ENCODE results near the gene CNNM3.
A peak's percentile ranks its signal among the peaks of the same experiment; 100 is the strongest.
"Not testable (repeated sequence)": the region's sequence is repeated elsewhere in the genome, so short reads cannot be mapped to it uniquely, and the experiment has no call there.

CNNM3 gene

DNA sequence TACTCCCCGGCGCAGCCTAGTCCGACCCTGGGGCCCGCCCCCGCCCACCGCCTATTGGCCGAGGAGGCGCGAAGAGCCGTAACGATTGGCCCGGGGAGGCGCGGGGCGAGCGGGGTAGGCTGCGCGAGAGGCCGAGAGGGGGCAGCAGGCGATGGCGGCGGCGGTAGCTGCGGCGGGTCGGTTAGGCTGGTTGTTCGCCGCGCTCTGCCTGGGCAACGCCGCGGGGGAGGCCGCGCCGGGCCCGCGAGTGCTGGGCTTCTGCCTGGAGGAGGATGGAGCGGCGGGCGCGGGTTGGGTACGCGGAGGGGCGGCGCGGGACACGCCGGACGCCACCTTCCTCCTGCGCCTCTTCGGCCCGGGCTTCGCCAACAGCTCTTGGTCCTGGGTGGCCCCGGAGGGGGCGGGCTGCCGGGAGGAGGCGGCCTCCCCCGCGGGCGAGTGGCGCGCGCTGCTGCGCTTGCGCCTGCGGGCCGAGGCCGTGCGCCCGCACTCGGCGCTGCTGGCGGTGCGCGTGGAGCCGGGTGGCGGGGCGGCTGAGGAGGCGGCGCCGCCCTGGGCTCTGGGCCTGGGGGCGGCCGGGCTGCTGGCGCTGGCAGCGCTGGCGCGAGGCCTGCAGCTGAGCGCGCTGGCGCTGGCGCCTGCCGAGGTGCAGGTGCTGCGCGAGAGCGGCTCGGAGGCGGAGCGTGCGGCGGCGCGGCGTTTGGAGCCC, at the start of gene CNNM3:
TSS of gene CNNM3 (plus strand) at position 142 of the 709 bp plus-strand sequence. CDS start at position 152, 10 bp downstream.
- DNase-seq: peak; percentile 78

DNA sequence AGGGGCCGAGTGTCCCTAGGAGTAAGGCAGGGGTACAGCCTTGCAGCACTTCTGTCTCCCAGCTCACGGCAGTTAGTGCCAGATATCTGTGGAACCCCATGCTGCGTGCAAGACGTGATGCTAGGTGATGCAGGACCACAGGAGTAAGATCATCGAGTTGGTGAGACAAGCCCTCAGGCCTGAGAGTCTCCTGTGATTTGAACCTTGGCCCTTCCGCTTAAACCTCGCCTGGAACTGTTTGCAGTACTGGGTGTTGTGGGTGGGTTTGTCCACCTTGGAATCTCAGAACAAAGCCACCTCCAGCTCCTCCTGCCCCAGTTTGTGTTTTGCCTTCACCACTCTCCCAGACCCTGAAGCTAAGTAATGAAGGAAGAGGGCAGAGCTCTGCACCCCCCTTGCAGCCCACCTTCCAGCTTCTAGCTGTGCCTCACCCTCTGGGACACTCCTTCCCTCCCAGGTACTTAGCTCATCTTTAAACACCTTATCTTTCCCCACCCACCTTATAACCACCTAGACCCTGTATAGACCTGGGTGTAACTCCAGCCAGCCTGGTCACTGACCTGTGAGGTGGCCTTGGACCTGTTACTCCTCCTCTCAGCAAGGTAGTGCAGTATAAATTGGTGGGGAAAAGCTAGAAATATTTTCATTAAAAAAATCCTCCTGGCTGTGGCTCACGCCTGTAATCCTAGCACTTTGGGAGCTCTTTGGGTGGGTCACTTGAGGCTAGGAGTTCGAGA, 48.8 kb upstream of the CNNM3 start:
- DNase-seq: no peak

DNA sequence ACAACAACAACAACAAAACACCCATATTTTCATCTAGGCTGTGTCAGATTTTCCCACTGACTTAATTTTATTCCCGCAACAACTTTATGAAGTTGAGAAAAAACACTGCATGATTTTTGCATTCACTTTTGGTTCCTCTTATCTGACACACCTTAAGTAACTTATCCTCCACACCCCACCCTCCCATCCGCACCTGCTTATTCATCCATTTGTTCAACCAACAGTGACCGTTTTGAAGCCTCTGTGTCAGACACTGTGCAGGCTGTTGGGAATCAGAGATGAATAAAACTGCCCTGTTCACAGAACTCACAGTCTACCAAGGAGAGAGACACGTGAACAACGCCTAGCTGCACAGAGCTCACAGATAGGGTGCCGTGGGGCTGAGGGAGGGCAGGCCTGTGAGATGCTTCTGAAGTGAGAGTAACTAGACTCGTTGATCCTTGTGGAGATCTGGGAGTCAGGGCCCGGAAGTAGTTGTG, 47.9 kb upstream of the CNNM3 start:
- DNase-seq: no peak

DNA sequence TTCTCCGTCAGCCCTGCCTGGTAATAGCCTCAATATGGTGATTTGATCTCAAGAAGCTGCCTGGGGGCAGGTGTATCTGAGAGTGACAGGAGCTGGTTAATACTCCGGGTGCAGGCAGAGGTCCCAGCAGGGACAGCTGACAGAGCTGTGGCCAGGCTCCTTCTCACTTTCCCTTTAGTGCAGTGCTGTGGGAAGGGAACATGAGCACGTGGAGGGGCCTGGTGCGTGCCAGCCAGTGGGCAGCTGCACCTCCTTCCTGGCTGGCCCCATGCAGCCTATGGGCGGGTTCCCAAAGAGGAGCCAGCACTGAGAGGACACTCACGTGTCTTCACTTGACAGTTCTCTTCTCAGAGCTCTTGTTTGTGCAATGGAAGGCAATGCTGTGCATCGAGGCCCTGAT, 46.3 kb upstream of the CNNM3 start:
- DNase-seq: no peak

DNA sequence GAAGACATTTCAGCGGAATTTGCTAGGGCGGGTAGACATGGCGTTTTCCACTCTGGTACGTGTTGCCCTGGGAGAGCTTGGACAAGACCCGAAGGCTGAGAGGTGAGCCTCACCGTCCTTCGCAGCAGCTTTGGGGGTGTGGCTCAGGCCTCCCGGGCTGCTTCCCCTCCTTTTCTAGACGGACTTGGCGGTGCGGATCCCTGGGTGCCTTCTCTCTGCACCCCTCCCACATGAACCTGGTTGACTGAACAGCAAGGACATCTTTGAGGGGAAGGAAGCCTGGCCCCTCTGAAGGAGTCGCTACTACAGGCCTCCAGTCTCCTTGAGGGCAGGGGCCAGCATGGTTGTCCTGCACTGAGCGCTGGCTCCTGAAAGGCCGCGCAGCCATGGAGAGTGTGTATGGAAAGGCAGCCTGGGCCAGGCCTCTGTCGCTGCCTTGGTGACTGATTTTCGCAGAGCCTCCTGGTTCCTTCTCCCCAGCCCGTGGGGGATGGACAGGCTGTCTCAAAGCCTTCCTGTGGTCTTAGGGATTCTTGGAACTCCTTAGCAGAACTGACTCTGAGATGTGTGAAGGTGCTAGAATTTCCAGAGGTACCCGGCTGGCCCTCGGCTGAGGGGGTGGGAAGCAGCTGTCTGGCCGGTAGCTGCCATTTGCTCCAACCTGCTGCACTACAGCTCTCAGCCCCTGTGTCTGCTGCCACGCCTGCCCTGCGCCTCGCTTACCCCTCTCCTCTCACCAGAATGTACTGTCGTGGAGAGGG, 45.4 kb upstream of the CNNM3 start:
- no peak for DNase-seq

DNA sequence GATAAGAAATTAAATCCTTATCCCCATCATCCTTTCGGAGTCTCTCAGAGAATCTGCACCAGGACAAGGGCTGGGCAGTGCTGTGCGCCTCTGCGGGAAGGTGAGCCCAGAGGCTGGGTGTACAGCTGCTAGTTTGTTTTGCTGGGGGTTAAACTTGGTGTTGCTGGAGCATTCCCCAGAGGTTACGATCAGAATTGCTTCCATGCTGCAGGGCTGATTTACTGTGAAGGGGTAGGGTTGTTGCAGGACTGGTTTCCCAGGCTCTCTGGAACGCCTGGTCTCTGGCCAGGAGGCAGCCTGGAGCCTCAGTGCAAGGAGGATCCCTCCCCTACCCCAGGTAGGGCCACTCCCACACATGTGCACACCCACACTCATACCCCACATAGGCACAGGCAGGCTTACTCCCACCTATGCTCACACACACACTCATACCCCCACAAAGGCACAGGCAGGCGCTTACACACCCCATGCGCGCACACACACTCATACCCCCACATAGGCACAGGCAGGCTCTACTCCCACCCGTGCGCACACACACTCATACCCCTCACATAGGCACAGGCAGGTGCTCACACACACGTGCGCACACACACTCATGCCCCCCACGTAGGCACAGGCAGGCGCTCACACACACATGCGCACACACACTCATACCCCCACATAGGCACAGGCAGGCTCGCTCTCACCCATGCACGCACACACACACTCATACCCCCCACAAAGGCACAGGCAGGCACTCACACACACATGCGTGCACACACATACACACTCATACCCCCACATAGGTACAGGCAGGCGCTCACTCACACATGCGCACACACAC, 44.1 kb upstream of the CNNM3 start:
- no peak for DNase-seq

DNA sequence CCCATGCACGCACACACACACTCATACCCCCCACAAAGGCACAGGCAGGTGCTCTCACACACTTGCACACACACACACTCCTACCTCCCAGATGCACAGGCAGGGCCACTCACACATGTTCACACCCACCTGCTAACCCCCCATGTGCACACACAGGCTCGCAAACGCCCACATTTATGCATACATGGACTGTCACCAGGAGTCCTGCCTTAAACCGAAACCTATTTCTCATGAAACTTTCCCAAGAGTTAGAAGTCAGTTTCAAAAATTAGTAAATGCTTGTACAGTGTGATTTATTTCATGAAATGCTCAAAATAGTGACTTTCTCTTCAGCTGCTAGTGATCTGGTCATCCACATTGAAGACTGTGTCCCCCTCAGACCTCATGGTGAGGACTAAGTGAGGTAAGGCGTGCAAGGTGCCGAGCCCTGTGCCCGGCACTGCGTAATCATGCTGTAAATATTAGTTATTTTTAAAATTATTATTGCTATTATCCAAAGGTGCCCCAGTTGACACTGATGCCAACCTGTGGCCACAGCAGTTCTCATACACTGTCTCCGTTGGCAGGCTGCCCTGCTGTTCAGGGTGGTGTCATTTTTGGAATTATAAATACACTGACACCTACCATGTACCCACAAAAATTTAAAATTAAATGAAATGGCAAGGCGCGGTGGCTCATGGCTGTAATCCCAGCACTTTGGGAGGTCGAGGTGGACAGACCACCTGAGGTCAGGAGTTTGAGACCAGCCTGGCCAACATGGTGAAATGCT, 43.0 kb upstream of the CNNM3 start:
- DNase-seq: no peak

DNA sequence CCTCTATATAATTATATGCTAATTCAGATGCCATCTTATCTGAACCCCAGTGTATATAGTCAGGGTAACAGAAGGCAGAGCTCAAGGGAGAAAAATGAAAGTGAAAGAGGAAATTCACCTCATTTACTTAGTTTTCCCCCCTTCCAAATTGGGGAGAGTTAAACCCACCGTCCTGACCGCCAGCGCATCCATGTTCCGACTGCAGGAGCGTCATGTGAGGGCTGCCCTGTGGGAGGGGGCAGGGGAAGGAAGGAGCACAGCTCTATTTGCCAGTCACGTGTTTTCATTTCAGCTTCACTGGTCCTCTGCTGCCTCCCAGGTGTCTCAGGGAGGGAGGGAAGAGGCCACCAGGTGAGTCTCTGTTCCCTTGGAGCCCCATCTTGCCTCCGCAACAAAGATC, 42.1 kb upstream of the CNNM3 start:
- DNase-seq: no peak

DNA sequence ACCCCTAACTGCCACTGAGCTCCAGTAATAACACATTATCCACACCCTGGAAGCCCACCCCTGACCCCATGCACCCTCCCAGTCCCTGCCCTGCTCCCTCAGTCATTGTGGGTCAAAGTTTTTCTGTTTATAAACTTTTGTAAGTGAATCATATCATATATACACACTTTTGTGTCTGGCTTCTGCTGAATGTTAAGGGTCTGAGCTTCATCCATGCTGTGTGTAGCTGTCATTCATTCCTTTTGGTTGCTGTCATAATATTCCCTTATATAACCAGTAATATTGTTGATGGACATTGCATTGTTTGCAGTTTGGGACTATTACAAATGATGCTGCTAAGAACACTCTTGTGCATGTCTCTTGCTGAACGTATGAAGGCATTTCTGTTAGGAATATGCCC, 40.9 kb upstream of the CNNM3 start:
- DNase-seq: no peak

DNA sequence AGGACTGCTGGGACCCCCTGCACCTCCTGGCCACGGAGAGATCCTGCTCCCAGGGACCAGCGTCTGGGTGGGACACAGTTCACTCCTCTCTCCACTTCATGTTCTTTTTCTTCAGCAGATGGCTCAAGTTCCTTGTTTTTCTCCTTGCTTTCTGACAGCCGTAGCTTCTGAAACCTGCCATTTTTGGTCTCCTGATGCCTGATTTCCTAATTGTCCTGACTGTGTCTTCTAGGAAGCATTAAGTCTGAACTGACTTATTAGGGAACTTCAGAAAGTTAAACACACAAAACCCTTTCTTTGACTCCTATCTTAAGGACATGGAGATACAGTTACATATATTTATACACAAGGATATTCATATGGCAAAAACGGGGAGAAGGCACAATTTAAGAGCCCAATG, 32.7 kb upstream of the CNNM3 start:
- DNase-seq: no peak

DNA sequence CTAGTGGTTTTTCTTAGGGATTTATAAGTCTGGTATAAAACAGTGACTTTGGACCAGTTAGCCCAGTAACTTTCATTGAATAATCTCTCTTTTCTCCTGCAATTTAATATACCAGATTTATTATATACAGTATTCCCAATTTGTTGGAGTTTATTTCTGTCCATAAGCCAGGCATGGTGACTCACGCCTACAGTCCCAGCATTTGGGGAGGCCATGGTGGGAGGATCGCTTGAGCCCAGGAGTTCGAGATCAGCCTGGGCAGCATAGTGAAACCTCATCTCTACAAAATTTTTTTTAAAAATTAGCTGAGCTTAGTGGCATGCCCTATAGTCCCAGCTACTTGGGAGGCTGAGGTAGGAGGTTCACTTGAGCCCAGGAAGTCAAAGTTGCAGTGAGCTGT, 28.7 kb upstream of the CNNM3 start:
- no peak for DNase-seq

DNA sequence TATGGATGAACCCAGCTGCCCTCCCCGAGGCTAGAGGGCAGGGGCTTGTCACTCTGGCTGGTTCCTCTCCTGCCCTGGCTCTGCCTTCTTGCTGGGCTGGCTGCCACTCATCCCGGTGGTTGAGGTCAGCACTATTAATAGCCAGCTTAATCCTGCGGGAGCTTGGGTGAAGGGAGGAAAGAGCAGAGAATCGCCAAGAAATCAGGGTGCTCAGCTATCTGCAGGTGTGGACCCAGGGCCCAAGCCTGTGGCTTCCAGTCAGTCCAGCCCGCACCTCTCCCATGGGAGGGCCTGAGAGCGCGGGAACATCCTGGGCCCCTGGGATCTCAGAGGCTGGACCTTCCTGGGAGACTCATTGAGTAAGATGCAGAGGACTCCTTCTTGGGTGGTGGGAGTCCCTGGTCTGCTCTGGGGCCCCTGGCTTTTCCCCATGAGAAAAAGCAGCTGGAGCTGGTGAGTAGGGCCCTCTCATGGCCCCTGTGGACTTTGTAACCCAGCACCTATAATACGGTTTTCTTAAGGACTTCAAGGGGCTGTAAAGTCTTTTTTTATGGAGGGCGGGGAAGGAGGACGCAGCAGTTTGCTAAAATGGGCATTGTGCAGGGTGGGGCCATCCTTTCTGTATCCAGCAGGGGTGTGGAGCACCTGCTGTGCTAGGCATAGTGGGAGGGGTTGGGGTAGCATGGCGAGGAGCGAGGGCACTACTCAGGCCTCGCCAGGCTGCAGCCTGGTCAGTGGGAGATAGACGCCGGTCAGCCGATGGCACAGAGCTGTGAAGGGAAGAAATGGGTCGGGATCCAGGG, 27.4 kb upstream of the CNNM3 start:
- DNase-seq: no peak

DNA sequence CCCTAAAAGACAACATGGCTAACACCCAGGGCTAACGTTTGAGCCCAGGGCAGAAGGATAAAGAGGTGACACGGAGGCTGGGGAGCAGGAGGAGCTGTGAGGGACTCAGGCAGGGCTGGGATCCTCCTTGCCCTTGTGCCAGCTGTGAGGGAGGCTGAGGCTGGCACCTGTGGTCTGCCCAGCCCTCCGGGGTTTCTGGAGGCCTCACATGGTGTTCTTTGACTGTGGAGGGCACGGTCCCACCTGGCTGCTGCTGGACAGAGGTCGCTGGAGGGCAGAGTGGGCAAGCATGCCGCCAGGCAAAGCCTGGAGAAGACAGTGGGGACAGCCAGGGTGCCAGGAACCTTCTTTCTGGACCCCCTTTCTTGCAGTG, 26.8 kb upstream of the CNNM3 start:
- DNase-seq: no peak

DNA sequence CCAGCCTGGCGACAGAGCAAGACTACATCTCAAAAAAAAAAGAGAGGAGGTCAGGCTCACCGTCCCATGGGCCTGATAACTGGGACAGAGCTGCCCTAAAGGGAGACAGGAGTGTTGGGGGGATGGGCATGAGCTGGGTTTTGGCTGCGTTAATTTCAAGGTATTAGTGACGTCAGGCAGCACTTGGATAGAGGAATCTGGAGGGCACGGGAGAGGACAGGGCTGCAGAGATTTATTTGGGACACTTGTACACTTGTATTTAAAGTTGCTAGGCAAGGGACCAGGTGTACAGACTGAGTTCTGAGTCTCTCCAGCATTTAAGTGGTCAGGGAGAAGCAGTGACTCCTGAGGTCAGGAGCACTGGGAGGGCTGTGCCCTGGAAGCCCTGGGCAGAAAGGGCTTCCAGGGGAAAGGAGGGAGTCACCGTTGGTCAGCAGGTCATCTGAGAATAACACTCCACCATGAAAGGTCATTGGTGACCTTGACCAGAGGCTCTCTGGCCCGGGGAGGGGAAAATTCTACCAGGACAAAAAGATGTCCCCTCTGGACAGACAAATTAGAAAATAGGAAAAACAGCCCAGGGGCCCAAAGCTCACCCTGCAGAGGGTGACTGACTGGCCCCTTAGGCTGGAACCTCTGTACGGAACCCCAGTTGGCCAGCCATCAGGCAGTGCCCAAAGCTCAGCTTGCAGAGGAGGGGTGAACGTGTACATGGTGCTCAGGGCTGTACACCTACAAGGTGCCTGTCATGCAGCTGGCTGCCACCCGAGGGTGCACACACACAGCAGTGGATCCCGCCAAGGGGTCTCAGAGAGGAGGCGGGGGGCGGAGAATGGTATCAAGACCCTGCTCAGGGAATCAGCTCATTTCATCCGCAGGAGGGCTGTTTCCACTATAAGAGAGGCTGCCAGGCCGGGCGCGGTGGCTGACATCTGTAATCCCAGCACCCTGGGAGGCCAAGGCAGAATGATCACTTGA, 23.0 kb upstream of the CNNM3 start:
- no peak for DNase-seq

DNA sequence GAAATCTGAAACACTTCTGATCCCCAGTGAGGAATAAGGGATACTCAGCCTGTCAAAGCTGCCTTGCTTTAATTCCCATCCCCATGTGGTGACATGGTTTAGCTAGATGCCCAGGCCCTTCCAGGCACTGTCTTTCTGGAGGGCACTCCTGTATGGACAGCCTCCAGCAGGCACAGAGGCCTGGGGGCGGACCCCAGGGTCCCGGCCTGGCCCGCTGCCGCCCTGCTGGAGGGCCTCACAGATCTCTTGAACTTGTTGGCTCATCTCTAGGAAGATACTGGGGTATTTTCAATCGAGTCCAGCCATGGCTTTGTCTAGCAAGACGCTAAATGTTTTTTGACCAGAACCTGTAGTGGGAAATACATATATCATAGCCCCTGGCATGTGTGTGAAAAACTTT, 21.0 kb upstream of the CNNM3 start:
- DNase-seq: no peak

DNA sequence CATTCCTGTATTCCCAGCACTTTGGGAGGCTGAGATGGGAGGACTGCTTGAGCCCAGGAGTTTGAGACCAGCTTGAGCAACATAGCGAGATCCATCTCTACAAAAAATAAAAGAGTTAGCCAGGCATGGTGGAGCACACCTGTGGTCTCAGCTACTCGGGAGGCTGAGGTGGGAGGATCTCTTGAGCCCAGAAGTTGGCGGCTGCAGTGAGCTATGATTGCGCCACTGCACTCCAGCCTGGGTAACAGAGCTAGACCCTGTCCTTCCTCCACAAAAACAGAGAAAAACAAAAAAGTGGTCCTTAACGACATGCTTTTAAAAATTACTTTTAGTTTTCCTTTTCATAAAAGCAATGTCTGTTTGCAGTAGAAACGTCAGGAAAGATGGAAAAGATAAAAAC, 19.6 kb upstream of the CNNM3 start:
- DNase-seq: not testable (repeated sequence)

DNA sequence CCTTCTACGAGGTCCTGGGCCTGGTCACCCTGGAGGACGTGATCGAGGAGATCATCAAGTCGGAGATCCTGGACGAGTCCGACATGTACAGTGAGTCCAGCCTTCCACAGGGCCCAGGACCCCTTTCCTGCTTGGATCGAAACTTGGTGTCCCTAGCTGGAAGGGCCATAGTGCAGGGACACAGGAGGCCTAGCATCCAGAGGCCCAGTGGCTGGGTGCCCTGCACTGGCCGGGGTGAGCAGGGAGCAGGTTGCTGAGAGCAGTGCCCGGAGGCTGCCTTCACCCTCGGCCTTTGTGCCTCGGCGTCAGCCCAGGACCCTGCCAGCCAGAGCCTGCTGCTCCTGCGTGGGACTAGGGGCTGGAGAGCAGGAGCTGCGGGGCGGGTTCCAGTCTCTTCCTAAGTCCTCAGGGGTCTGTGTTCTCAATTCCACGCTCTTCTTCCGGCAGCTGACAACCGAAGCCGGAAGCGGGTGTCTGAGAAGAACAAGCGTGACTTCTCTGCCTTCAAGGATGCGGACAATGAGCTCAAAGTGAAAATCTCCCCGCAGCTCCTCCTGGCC, 18.9 kb upstream of the CNNM3 start:
- DNase-seq: no peak

DNA sequence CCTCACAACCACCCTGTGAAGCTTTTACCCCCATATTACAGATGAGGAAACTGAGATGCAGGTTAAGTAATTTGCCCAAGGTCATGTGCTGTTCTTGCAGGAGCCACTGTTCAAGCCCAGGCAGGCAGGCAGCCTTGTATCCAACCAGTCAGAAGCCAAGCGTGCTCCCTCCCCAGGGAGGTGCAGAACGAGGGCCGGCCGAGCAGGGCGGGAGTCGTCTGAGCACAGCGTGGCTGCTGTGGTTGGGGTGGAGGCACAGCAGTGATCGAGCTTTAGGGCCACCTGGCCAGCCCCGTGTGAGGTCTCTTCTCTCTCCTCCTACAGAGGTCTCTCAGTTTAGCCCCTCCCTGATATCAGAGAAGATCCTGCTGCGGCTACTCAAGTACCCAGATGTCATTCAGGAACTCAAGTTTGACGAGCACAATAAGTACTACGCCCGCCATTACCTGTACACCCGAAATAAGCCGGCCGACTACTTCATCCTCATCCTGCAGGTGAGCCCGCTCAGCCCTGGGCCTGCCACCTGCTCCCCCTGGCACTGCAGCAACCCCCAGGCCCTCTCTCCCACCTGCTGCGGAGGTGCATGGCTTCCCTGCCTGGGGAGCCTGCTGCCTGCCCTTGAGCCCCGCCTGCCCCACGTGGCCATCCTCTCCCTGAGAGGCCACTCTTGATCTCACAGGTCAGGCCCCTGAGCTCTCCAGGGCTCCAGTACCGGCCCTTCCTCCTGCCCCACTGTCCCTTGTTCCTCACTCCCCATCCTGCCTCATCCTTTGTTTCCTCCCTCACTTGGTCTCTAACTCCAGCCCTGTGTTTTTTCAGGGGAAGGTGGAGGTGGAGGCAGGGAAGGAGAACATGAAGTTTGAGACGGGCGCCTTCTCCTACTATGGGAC, 17.1 kb upstream of the CNNM3 start:
- DNase-seq: no peak

DNA sequence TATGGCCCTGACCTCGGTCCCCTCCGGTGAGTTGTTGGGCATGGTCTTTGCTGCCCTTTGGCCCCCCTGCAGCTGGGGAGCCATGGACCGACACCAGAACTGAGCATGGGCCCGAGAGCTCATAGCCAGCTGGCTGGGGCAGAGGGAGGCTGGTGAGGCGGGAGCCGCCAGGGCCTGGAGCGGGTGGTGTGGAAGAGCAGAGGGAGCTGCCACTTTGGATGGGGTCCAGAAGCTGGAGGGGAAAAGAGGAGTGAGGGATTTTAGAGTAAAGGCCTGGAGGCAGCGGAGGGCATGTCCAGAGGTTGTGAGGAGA, 16.5 kb upstream of the CNNM3 start:
- no peak for DNase-seq

All from NCI-H446 treated with DMSO at 0.1 percent for 48 hours (cell line).